Astrocyte of the cerebellum (primary cell): ENCODE data around the gene SLC35G3.

Experiments used
- DNase-seq: peaks from one replicate; pipeline ENCODE4 v3.0.0-alpha.2; 2011; ENCODE audit warnings: low read depth
- H3K4me3 ChIP-seq: 2 replicates; pipeline ENCODE4 v1.5.1; 2011; ENCODE audit warnings: mild to moderate bottlenecking, low read depth, low read length, moderate library complexity
- in situ Hi-C: cut with HindIII; loops from 2 replicates; pipeline ENCODE4 v1.10.0; 2017; ENCODE audit warnings: low sequenced_read_pairs
- TF ChIP-seq, protein P1 (sequence below): IDR thresholded peaks from 2 replicates; pipeline ENCODE4 v1.5.1; 2012; ENCODE audit warnings: low read length, low read depth, moderate library complexity, mild to moderate bottlenecking; ENCODE audit errors: missing control alignments

Gene SLC35G3

DNA sequence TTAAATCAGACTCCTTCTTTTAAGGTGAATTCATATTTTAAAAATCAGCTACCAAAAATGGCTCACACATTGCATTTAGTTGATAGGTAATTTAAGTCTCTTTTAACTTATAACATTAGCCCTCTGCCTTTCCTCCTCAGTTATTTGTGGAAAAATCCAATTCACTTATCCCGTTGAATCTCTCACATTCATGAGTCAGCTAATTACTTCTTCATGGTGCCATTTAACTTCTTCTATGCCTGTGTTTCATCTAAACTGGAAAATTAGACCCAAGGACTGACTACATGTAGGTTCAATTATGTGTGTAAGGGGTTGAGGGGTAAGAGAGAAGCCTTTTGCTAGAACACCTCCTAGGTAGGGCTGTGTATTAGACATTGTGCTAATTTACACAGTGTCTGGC is 30.2 kb upstream of the SLC35G3 start:
- TF ChIP-seq, protein P1, sequence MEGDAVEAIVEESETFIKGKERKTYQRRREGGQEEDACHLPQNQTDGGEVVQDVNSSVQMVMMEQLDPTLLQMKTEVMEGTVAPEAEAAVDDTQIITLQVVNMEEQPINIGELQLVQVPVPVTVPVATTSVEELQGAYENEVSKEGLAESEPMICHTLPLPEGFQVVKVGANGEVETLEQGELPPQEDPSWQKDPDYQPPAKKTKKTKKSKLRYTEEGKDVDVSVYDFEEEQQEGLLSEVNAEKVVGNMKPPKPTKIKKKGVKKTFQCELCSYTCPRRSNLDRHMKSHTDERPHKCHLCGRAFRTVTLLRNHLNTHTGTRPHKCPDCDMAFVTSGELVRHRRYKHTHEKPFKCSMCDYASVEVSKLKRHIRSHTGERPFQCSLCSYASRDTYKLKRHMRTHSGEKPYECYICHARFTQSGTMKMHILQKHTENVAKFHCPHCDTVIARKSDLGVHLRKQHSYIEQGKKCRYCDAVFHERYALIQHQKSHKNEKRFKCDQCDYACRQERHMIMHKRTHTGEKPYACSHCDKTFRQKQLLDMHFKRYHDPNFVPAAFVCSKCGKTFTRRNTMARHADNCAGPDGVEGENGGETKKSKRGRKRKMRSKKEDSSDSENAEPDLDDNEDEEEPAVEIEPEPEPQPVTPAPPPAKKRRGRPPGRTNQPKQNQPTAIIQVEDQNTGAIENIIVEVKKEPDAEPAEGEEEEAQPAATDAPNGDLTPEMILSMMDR: no peak
- no peak overlapping the region for H3K4me3 ChIP-seq
- no peak for DNase-seq
- in situ Hi-C loops: no loop called here

DNA sequence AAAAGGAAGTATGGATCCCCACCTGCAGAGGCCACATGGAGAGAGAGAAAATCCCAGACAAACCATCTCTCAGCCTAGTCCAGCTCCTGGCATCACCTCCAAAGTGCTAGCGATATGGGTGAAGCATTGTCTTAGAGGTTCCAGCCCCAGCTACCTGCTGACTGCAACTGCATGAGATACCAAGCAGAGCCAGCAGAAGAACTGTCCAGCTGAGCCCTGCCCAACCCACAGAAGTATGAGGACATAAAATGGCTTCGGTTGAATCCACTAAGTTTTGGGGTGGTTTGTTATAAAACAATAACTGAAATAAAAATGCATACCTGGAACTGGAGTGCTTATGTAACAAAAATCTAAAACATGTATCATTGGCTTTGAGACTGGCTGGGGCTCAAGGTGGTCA is 28.3 kb upstream of the SLC35G3 start:
- H3K4me3 ChIP-seq: no peak overlapping the region
- DNase-seq: no peak
- TF ChIP-seq, protein P1: no peak
- in situ Hi-C loops: no loop called here

DNA sequence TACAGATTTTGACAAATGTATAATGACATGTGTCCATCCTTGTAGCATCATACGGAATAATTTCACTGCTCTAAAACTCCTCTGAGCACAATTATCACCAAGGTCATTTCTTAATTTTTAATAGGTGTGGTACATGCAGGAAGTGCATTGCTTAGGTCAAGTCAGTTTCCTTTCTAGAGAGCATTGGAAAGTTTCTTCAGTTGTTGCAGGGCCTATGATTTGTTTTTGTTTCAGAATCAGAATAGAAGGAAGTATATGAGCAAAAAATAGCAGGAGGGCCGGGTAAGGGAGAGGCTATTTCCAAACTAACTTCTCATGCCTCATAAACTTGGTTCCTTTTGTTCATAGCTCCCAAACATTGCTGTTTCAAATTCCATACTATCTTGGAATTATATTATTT is 24.7 kb upstream of the SLC35G3 start:
- TF ChIP-seq, protein P1: no peak
- no peak for DNase-seq

DNA sequence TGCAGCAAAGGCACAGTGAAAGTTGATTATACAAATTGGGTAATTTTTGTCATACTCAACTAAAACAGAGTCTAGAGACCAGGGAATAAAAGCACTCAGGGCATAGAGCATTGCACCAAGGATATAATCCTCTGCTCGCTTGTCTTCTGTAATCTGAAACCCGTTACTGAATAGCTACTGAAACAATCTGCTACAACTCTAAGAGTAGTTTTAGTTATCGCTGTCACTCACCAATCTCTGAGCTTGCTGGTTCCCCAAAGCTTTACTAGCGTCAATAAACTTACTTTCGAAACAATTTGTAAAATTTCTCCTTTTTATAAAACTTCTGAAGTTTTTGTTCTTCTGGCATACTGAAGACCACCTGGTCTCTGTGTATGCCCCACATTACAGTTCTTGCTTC is 22.9 kb upstream of the SLC35G3 start:
- TF ChIP-seq, protein P1: no peak
- in situ Hi-C loops: no loop called here
- no peak for DNase-seq

More for the DNA sequence above, 24.7 kb upstream of the SLC35G3 start:
- H3K4me3 ChIP-seq: no peak overlapping the region
- in situ Hi-C loops: no loop called here

DNA sequence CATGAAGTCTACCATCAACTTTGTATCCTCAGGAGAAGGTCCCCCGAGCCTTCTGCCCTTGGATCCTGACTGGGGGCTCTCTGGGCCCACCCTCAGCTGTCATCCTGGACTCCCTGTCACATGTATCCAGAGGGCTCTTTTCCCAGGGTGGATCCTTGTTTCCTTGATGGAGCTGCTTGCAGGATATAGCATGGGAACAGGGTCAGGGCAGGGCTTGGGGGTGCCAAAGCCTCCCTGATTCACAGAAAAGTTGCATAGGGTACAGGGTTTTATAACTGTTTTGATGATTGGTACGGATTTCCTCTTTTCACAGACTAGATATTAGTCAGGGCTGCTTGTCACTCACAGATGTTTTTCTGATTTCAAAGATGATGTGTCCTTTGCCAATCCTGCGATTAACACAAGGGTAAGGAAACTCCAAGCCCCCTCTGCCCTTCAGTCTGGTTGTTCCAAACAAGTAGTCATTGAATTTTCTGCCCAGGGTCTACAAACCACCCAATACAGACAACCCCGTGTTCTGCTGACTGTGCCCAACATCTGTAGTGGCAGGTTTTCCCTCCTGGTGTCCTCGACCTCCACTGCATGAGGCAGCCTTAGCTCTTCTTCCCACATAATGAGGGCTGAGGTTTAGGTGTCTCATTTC is 20.6 kb upstream of the SLC35G3 start:
- TF ChIP-seq, protein P1: no peak
- in situ Hi-C loops: no loop called here
- no peak for DNase-seq
- no peak overlapping the region for H3K4me3 ChIP-seq

More for the DNA sequence above, 22.9 kb upstream of the SLC35G3 start:
- no peak overlapping the region for H3K4me3 ChIP-seq

DNA sequence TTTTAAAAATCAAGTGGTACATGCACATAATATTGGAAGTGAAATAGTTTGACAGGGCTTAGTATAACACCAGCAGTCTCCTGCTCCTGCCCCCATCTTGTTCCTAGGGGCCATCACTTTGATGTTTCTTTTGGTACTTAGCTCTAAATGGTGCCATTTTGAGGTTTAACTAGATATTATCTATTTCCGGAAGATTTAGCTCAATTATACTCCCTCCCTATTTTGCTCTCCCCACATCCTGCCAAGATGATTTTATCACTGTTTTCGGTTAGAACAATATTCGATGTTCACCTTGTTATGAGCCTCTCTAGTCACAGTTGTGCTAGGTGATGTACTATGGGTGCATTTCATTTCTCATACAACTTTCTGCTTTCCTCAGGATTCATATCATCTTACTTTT is 20.0 kb upstream of the SLC35G3 start:
- in situ Hi-C loops: no loop called here
- DNase-seq: no peak
- TF ChIP-seq, protein P1: no peak
- H3K4me3 ChIP-seq: no peak overlapping the region
